GM19438 (cell line): ENCODE measurements around the gene RALA.
"Not testable (repeated sequence)": the region's sequence is repeated elsewhere in the genome, so short reads cannot be mapped to it uniquely, and the experiment has no call there.

Source experiments
- ATAC-seq: cut with Tn5 transposase; IDR thresholded peaks from one replicate; pipeline ENCODE4 v1.9.1; 2021; ENCODE audit warnings: low read depth; ENCODE audit not compliant: unreplicated experiment

Gene RALA

GRCh38 chr7:39679874-39680273 lies 56.5 kb downstream of the RALA start:
- not testable (repeated sequence) for ATAC-seq

GRCh38 chr7:39681887-39682441 lies 58.6 kb downstream of the RALA start:
- ATAC-seq: no peak

- no peak for ATAC-seq
Observed at GRCh38 chr7:39683216-39683845, 60.0 kb downstream of the RALA start.

GRCh38 chr7:39686261-39686924 lies 63.0 kb downstream of the RALA start:
- no peak for ATAC-seq

- ATAC-seq: no peak
Observed at GRCh38 chr7:39688611-39689480, 65.5 kb downstream of the RALA start.

GRCh38 chr7:39691821-39692220 lies 68.4 kb downstream of the RALA start:
- ATAC-seq: no peak

GRCh38 chr7:39693086-39693485 lies 69.7 kb downstream of the RALA start:
- ATAC-seq: not testable (repeated sequence)

GRCh38 chr7:39693812-39694211 lies 70.4 kb downstream of the RALA start:
- ATAC-seq: no peak

- ATAC-seq: no peak
Observed at GRCh38 chr7:39695852-39696586, 72.6 kb downstream of the RALA start.

- ATAC-seq: no peak
Observed at GRCh38 chr7:39696631-39697030, 73.3 kb downstream of the RALA start.

GRCh38 chr7:39697483-39697882 lies 74.1 kb downstream of the RALA start:
- no peak for ATAC-seq

- no peak for ATAC-seq
Observed at GRCh38 chr7:39700165-39700564, 76.8 kb downstream of the RALA start.

- no peak for ATAC-seq
Observed at GRCh38 chr7:39700932-39701331, 77.6 kb downstream of the RALA start.

GRCh38 chr7:39702133-39702532 lies 78.8 kb downstream of the RALA start:
- no peak for ATAC-seq

GRCh38 chr7:39703144-39703543 lies 79.8 kb downstream of the RALA start:
- ATAC-seq: no peak

GRCh38 chr7:39709029-39709428 lies 85.7 kb downstream of the RALA start:
- no peak for ATAC-seq

GRCh38 chr7:39709768-39710311 lies 86.5 kb downstream of the RALA start:
- ATAC-seq: peak; percentile 79

- ATAC-seq: no peak
Observed at GRCh38 chr7:39712751-39713150, 89.4 kb downstream of the RALA start.

GRCh38 chr7:39714447-39715091 lies 91.2 kb downstream of the RALA start:
- ATAC-seq: no peak

- ATAC-seq: no peak
Observed at GRCh38 chr7:39720586-39720985, 97.2 kb downstream of the RALA start.
